H1 (cell line): ENCODE measurements around the gene ZNF804B. TPM values are rescaled to one million over a fixed set of nuclear protein-coding genes. Genes with fewer than 3 reads are reported as not detected.
A peak's percentile ranks its signal among the peaks of the same experiment; 100 is the strongest.

Experiments used
- CTCF ChIA-PET: fragments of 300-600 bp; sonication (Branson Sonifier 250); formaldehyde crosslinking; loops from one replicate; lab custom pipeline; 2021; ENCODE audit not compliant: partially characterized antibody; lab: Charles Lee
- POLR2A ChIA-PET: fragments of 300-600 bp; sonication (Branson Sonifier 250); formaldehyde crosslinking; loops from one replicate; lab custom pipeline; 2021; ENCODE audit warnings: inconsistent platforms; ENCODE audit not compliant: partially characterized antibody; lab: Charles Lee
- DNase-seq, 2 experiments: peaks; one replicate each; pipeline versions ENCODE4 v3.0.0 to v3.0.0-alpha.2; 2010 to 2022; ENCODE audit warnings: low spot score in 2 of 2, low read depth in 1 of 2, mixed read lengths in 1 of 2
- FAIRE-seq: peaks from 2 replicates; lab custom pipeline; 2011; peaks lifted over from hg19 to GRCh38; lab: Jason Lieb, UNC
- H2AFZ ChIP-seq: 2 replicates; pipeline ENCODE4 v1.8.1; 2012; ENCODE audit warnings: low read length, inconsistent platforms
- H2AK5ac ChIP-seq: 2 replicates; pipeline ENCODE4 v1.6.1; 2013; ENCODE audit warnings: low read depth, low read length
- H2BK120ac ChIP-seq: replicated peaks from 2 replicates; pipeline ENCODE3; 2013; ENCODE audit warnings: low read depth, low read length, inconsistent platforms
- H2BK12ac ChIP-seq: 2 replicates; pipeline ENCODE4 v1.6.1; 2013; ENCODE audit warnings: low read depth, low read length
- H2BK15ac ChIP-seq: 2 replicates; pipeline ENCODE4 v1.6.1; 2013; ENCODE audit warnings: low read length
- H2BK20ac ChIP-seq: 2 replicates; pipeline ENCODE4 v1.6.1; 2013; ENCODE audit warnings: low read length
- H2BK5ac ChIP-seq: 2 replicates; pipeline ENCODE4 v1.6.1; 2013; ENCODE audit warnings: low read depth, low read length
- H3K14ac ChIP-seq: 2 replicates; pipeline ENCODE4 v1.6.1; 2013; ENCODE audit warnings: inconsistent platforms; ENCODE audit not compliant: insufficient read length
- H3K18ac ChIP-seq: 2 replicates; pipeline ENCODE4 v1.6.1; 2013; ENCODE audit warnings: low read length; ENCODE audit errors: extremely low read depth
- H3K23ac ChIP-seq: 2 replicates; pipeline ENCODE4 v1.6.1; 2013; ENCODE audit warnings: inconsistent platforms; ENCODE audit not compliant: insufficient read length
- H3K23me2 ChIP-seq: 2 replicates; pipeline ENCODE4 v1.6.1; 2013; ENCODE audit warnings: low read depth, low read length
- H3K27ac ChIP-seq: 2 replicates; pipeline ENCODE4 v1.6.1; 2011; ENCODE audit warnings: low read depth, low read length, inconsistent platforms
- H3K27me3 ChIP-seq, 4 experiments: replicated peaks in 1 of 4; 1 replicate in 1 of 4; 2 replicates in 3 of 4; pipeline versions ENCODE4 v1.6.1 to v1.8.1; 2011 to 2013; ENCODE audit warnings: low read length in 3 of 4, mild to moderate bottlenecking in 3 of 4, inconsistent platforms in 2 of 4, mixed read lengths in 2 of 4, moderate library complexity in 1 of 4; ENCODE audit not compliant: control insufficient read depth in 3 of 4, insufficient read depth in 3 of 4; ENCODE audit errors: extremely low read depth in 1 of 4
- H3K36me3 ChIP-seq, 4 experiments: 2 replicates each; pipeline versions ENCODE4 v1.6.1 to v1.8.1; 2011 to 2013; ENCODE audit warnings: mild to moderate bottlenecking in 4 of 4, low read length in 3 of 4, moderate library complexity in 2 of 4, control low read depth in 1 of 4, inconsistent platforms in 1 of 4; ENCODE audit not compliant: insufficient read depth in 4 of 4, control insufficient read depth in 2 of 4
- H3K4ac ChIP-seq: replicated peaks from 2 replicates; pipeline ENCODE3; 2013; ENCODE audit warnings: low read length, low read depth, mixed read lengths, inconsistent platforms; ENCODE audit not compliant: insufficient read length
- H3K4me1 ChIP-seq, 4 experiments: replicated peaks in 1 of 4; 1 replicate in 1 of 4; 2 replicates in 3 of 4; pipeline versions ENCODE4 v1.6.1 to v1.8.1; 2011 to 2013; ENCODE audit warnings: low read length in 3 of 4, inconsistent platforms in 2 of 4, mixed read lengths in 1 of 4; ENCODE audit not compliant: insufficient read depth in 4 of 4, control insufficient read depth in 3 of 4
- H3K4me2 ChIP-seq, 2 experiments: 2 replicates each; pipeline versions ENCODE4 v1.6.1 to v1.8.1; 2011 to 2013; ENCODE audit warnings: low read depth in 2 of 2, low read length in 2 of 2, control low read depth in 1 of 2, inconsistent platforms in 1 of 2, mild to moderate bottlenecking in 1 of 2; ENCODE audit not compliant: insufficient read depth in 1 of 2
- H3K4me3 ChIP-seq, 4 experiments: fragments of 200-600, 300-600 bp in 1 of 4; sonication (generic), shearing (Covaris generic), sonication (Bioruptor Twin) in 1 of 4; 2 replicates each; pipeline versions ENCODE4 v1.5.1 to v1.8.1; 2011 to 2016; ENCODE audit warnings: low read length in 4 of 4, low read depth in 3 of 4, control low read depth in 2 of 4, inconsistent platforms in 2 of 4, mild to moderate bottlenecking in 2 of 4, mixed read lengths in 1 of 4, moderate library complexity in 1 of 4; ENCODE audit not compliant: insufficient read depth in 2 of 4; ENCODE audit errors: extremely low read depth in 1 of 4
- H3K56ac ChIP-seq: replicated peaks from 2 replicates; pipeline ENCODE3; 2013; ENCODE audit warnings: low read depth, mild to moderate bottlenecking, mixed read lengths, low read length, inconsistent platforms; ENCODE audit not compliant: insufficient read length
- H3K79me1 ChIP-seq: 2 replicates; pipeline ENCODE4 v1.6.1; 2013; ENCODE audit warnings: low read depth, low read length, control low read depth
- H3K79me2 ChIP-seq, 2 experiments: 2 replicates each; pipeline versions ENCODE4 v1.6.1 to v1.8.1; 2012 to 2013; ENCODE audit warnings: low read length in 2 of 2, mild to moderate bottlenecking in 2 of 2, inconsistent platforms in 1 of 2; ENCODE audit not compliant: insufficient read depth in 2 of 2, control insufficient read depth in 1 of 2
- H3K9ac ChIP-seq, 4 experiments: replicated peaks in 1 of 4; 1 replicate in 1 of 4; 2 replicates in 3 of 4; pipeline versions ENCODE4 v1.6.1 to v1.8.1; 2011 to 2013; ENCODE audit warnings: low read depth in 3 of 4, low read length in 3 of 4, control low read depth in 2 of 4, mild to moderate bottlenecking in 2 of 4, moderate library complexity in 2 of 4, inconsistent platforms in 1 of 4; ENCODE audit errors: extremely low read depth in 1 of 4
- H3K9me3 ChIP-seq, 2 experiments: 2 replicates each; pipeline versions ENCODE4 v1.6.1 to v1.8.1; 2012 to 2013; ENCODE audit warnings: mild to moderate bottlenecking in 2 of 2, moderate library complexity in 2 of 2, control low read depth in 1 of 2, inconsistent platforms in 1 of 2, low read depth in 1 of 2, low read length in 1 of 2, mixed read lengths in 1 of 2; ENCODE audit not compliant: insufficient read depth in 2 of 2
- H4K20me1 ChIP-seq, 2 experiments: replicated peaks in 1 of 2; 2 replicates each; pipeline versions ENCODE3 to v1.8.1; 2011 to 2013; ENCODE audit warnings: inconsistent platforms in 2 of 2, low read length in 2 of 2, mild to moderate bottlenecking in 1 of 2; ENCODE audit not compliant: insufficient read depth in 2 of 2, control insufficient read depth in 1 of 2
- H4K5ac ChIP-seq: 2 replicates; pipeline ENCODE4 v1.6.1; 2013; ENCODE audit warnings: low read length, low read depth, mixed read lengths, inconsistent platforms; ENCODE audit not compliant: insufficient read length
- H4K8ac ChIP-seq: 2 replicates; pipeline ENCODE4 v1.8.0; 2013; ENCODE audit warnings: mild to moderate bottlenecking, moderate library complexity, low read length, inconsistent platforms; ENCODE audit not compliant: insufficient read depth; ENCODE audit errors: extremely low read depth
- H4K91ac ChIP-seq: replicated peaks from 2 replicates; pipeline ENCODE3; 2013; ENCODE audit warnings: low read length, mixed read lengths, inconsistent platforms; ENCODE audit not compliant: insufficient read length
- BRCA1 ChIP-seq: IDR thresholded peaks from 2 replicates; pipeline ENCODE4 v1.6.1; 2012; ENCODE audit warnings: low read depth, low read length, improper control_type of control experiment
- FOSL1 ChIP-seq: IDR thresholded peaks from 2 replicates; pipeline ENCODE4 v1.6.1; 2011; ENCODE audit warnings: mild to moderate bottlenecking, low read depth, low read length, moderate library complexity; ENCODE audit not compliant: insufficient read depth
- WGBS, 2 experiments: shearing (Covaris generic) in 1 of 2; methylation state at CpG; one replicate each; pipeline versions ENCODE4 v1.1.6 to v1.1.7; 2013 to 2015; ENCODE audit warnings: low lambda C conversion rate in 2 of 2, mixed read lengths in 2 of 2, inconsistent platforms in 1 of 2, low coverage in 1 of 2, missing lambda C conversion rate in 1 of 2; ENCODE audit not compliant: insufficient replicate concordance in 2 of 2, insufficient coverage in 1 of 2, insufficient read length in 1 of 2; ENCODE audit errors: extremely low coverage in 1 of 2, missing lambda C conversion rate in 1 of 2; 5-methylcytosine and 5-hydroxymethylcytosine counted together
- polyA plus RNA-seq, 7 experiments: library from polyadenylated mRNA; depleted of rRNA in 3 of 7; stranded (reverse) in 5 of 7; unstranded in 2 of 7; fragments of >200 nt in 5 of 7; fragments of 200-250 nt in 2 of 7; gene quantifications; 1 replicate in 5 of 7; 2 replicates in 1 of 7; 4 replicates in 1 of 7; pipeline versions ENCODE4 v1.2.1 to v1.2.3, GENCODE V29; 2011 to 2013; ENCODE audit warnings: missing spikeins in 2 of 7, mixed read lengths in 2 of 7
- total RNA-seq: library from RNA; stranded (reverse); fragmentation: NEBNext Ultra II Directional; extraction: Animal tissue kit (Norgen Biotek cat#: 25700); gene quantifications from 2 replicates; pipeline ENCODE4 v1.2.1, GENCODE V29; 2021

ZNF804B gene
- total and polyA plus RNA-seq, 2 of the 8 experiments (the other 6 are each of a cell fraction or from before 2014, with no cell fraction given) = not detected

- no peak overlapping the region for H2BK12ac ChIP-seq
- no peak overlapping the region for H3K4ac ChIP-seq
- no peaks in the 10 kb centered on the region for H3K27me3 ChIP-seq
- H3K9me3 ChIP-seq = no peaks in the 10 kb centered on the region
- no peak overlapping the region for H2BK5ac ChIP-seq
- no peak for FAIRE-seq
- H3K4me3 ChIP-seq = no peak overlapping the region
- ChIA-PET POLR2A (no interaction called here), CTCF (no interaction called here)
- WGBS, 2 experiments = 84% methylated on average over 4 of the region's 4 CpGs; no CpG with 5 or more reads in 1 of the 2 experiments
- H3K18ac ChIP-seq = no peak overlapping the region
- H3K79me2 ChIP-seq = no peaks in the 10 kb centered on the region
- no peak overlapping the region for H2BK120ac ChIP-seq
- no peaks in the 10 kb centered on the region for H3K36me3 ChIP-seq
- H2BK15ac ChIP-seq = no peak overlapping the region
- H3K4me2 ChIP-seq = no peak overlapping the region
- H2AFZ ChIP-seq = peak overlapping the region; percentile 26; the same call in 1 of the 2 replicates
- H3K23me2 ChIP-seq = no peaks in the 10 kb centered on the region
- H4K5ac ChIP-seq = no peak overlapping the region
- H2BK20ac ChIP-seq = no peak overlapping the region
- no peak overlapping the region for H2AK5ac ChIP-seq
- H3K23ac ChIP-seq = no peak overlapping the region
- H4K91ac ChIP-seq = no peak overlapping the region
- no peaks in the 10 kb centered on the region for H4K20me1 ChIP-seq
- no peak overlapping the region for H3K9ac ChIP-seq
- no peak overlapping the region for H3K27ac ChIP-seq
- H3K14ac ChIP-seq = no peak overlapping the region
- TF ChIP-seq FOSL1 (no peak), BRCA1 (no peak)
- TF ChIP-seq, all 59 proteins: peak for 0
- Histone ChIP-seq H3K56ac (no peak overlapping the region), H4K8ac (no peak overlapping the region), H3K79me1 (no peaks in the 10 kb centered on the region), H3K4me1 (no peaks in the 10 kb centered on the region)
- no peak for DNase-seq
These were observed 504.6 kb downstream of the ZNF804B start for GRCh38 chr7:89264126-89264525.
